Measurements from ENCODE around the gene MT1B.

The MT1B gene

DNA sequence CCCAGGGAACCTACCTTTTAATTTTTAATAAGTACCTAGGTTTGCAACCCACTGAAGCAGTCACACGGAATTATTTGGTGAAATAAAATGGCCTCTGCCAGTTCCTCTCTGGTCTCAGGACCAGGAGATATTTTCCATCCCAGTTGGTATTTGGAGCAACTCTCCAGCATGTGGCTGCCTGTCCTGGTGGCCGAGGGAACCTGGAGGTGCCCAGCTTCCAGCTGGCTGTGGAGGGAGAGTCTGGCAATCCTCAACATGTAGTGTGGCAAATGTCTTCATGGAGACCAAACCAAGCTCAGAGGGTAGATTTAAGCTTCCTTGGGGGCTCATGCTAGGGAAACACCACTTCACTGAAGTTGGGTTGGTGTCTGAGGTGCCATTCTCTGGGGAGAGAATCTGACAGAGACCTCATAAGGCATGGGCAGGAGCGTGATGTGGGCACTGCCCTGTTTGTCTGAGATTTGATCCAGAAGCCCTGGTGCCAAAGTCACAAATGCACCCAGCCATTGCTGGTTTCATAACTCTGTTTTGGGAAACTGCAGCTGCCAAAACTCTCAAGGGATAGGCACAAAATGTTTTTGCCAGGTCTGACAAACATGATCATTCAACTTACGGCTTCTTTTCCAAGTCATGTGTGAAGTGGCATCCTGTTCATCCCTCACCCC, 33.4 kb downstream of the MT1B start:
- DNase-seq (ENCODE audit: low spot score), result no peak

DNA sequence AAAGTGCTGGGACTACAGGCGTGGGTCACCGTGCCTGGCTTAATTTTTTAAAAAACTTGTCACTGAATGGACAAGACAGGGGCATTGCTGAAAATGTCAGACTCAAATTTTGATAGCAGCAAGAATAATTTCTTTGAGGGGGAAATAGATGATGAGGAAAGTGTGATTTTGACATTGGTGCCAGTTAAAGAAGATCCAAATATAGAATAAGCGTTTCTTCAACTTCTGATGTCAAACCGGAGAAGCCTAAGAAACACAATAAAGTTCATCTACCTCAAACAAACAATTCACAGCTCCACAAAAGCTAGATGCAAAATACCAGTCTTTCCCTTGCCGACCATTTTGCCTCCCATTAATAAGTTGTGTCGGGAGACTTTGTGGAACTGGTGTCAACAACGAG, 35.1 kb downstream of the MT1B start:
- DNase-seq (ENCODE audit: low spot score), result no peak

DNA sequence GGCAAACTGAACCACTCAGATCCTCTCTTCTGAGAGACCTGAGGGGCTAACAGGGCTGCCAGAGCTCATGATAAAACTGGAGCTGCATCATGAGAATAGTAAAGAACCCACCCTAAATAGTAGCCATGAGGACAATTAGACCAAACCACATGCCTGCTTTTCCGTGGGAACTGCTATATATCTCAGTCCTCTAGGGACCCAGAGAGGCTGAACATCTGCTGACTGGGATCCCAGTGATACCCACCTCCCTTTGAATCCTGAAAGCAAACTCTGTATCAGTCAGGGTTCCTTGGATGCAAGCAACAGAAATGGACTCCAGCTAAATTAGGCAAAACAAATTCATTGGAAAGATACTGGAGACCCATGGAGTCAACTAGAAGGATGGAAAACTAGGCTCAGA, 37.1 kb downstream of the MT1B start:
- no peak for DNase-seq (ENCODE audit: low spot score)

DNA sequence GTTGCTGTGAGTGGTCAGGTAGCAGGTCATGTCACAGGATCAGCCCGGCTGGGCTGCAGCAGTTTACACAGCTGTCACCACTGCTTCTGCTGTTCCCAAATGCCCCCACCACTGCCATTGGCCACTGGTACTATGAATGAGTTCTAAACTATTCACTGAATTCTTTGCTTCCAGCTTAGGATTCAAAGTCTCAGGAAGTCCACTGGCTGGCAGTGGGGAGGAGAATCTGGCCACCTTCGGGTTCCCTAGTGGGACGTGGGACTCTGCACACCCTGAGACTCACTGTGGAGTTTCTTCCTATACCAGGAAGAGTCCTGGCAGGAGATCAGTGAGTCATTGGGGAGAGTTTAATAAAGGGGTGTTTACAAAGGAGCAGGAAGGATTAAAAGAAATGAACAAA, 37.5 kb downstream of the MT1B start:
- DNase-seq (ENCODE audit: low spot score), result no peak

DNA sequence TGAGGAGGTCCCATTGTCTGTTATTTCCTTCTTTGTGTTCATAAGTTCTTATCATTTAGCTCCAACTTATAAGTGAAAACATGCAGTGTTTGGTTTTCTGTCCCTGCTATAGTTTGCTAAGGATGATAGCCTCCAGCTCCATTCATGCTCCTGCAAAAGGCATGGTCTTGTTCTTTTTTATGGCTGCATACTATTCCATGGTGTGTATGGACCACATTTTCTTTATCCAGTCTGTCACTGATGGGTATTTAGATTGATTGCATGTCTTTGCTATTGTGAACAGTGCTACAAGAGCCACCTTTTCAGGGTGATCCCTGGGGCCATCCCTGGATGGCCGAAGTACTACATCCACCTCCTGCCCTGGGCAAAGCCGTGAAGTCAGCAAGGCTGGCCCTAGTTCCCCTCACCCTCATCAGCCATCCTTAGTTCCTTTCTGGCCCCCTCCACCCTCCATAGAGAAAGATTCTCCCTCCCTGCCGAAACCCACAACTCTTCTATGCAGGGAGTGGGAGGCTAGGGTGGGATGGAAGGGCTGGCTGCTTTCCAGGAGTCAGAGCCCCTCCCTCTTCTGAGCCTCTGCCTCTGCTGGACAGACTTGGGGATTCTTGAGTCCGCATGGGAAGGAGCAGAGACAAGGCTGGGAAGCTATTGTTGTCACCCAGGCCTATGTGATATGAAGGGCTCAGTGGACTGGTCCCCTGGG, 38.9 kb downstream of the MT1B start:
- DNase-seq (ENCODE audit: low spot score), result no peak

DNA sequence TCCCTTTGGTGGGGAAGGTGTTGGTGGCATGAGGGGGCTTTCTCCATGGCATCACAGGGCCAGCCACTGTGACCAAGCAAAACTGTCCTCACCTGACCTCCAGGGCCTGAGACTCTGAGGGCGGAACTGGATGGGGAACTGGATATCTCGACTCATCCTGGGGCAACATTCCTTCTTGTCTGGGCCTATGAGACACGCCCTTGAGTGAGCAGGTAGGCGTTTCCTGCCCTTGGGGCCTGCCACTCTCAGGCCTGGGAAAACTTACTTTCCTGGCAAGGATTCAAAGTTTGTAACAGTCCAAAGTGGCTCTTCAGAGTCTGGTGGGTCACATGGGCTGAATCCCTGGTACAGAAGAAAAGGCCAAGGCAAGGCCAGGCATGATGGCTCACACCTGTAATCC, 40.2 kb downstream of the MT1B start:
- DNase-seq (ENCODE audit: low spot score), result no peak

DNA sequence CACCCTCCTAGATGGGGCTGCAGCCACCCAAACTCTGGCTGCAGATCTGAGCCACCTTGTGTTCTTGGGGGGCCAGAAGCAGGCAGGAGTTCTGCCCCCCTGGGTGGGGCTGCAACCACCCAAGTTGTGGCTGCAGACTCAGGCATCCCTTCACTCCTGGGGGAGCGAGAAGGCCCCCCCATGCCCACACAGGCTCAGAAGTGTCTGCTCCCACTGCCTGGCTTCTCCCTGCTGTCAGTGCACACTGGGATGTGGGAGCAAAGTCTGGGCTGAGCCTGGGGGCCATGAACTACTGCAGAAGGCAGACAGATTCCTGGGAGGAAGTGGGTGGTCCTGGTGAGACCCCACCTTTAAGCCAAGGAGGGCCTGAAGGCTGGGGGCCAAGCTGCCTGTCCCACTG, 43.6 kb downstream of the MT1B start:
- DNase-seq (ENCODE audit: low spot score), result no peak

DNA sequence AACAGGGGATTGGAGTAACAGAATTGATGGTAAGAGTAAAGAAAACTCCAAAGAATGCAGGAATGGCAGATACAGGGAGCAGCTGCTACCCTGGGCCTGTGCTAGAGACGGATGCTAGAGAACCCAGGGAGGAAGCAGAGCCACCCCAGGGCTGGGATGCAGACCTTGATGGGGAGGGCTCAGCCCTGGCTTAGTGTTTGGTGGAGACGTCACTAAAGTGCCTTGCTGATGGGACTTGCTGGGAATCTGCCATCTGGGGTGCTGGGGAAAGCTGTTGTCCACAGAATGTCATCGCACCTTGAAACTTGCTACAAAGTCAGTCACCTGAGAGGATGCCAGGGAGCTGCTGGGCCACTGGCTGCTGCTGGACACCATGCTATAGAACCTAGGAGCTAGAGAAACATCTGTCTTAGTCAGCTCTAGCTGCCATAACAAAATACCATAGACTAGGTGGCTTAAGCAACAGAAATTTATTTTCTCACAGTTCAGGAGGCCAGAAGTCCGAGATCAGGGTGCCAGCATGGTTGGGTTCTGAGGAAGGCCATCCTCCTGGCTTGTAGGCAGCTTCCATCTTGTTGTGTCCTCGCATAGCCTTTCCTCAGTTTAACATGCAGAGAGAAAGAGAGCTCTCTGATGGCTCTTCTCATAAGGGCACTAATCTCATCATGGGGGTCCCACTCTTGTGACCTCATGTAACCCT, 45.9 kb downstream of the MT1B start:
- DNase-seq (ENCODE audit: low spot score), result no peak

DNA sequence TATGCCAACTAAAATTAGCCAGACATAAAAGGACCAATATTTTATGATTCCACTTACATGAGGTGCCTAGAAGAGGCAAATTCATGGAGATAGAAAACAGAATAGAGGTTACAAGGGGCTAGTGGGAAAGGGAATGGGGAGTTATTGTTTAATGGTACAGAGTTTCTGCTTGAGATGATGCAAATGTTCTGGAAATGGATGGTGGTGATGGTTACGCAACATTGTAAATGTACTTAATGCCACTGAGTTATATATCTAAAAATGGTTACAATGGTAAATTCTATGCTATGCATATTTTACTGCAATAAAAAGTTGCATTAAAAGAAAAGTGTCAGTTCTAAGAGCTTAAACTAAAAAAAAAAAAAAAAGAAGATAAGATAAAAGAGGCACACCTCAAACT, 48.5 kb downstream of the MT1B start:
- DNase-seq (ENCODE audit: low spot score), result no peak

DNA sequence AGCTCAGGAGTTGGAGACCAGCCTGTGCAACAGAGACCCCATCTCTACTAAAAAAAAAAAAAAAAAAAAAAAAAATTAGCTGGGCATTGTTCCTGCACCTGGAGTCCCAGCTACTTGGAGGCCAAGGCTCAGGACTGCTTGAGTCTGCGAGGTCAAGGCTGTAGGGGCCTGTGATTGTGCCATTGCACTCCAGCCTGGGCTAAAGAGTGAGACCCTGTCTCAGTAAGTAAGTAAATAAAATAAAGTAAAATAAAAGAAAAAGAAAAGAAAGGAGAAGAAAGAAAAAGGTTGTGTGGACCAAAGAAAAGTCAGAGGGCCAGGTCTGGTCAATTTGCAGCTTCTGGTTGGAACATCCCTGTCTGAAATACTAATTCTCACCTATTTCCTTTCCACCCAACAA, 48.9 kb downstream of the MT1B start:
- no peak for DNase-seq (ENCODE audit: low spot score)

DNA sequence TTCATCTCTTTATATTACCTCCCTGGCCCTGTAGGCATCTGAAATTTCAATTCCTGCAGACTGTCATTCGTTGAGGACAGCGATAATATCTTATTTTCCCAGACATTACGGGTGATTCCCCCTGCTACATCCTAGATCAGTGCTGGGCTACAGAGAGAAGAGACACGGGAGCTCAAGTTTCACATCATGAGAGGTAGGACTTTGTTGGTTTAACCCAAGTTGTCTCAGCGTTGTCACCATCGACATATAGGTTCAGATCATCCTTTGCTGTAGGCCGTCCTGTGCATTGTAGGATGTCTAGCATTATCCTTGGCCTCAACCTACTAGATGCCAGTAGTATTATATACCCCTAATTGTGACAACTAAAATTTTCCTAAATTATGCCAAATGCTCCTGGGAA, 49.8 kb downstream of the MT1B start:
- DNase-seq (ENCODE audit: low spot score), result no peak
